Activated CD8-positive, alpha-beta memory T cell treated with anti-CD3 and anti-CD28 coated beads, Interleukin-2, amount 50 U/mL, for 24 hours (primary cell): ENCODE results near the gene GSTM2.

ENCODE experiments used
- DNase-seq: peaks from one replicate; pipeline ENCODE4 v3.0.0-alpha.2; 2020; ENCODE audit errors: extremely low read depth

Gene GSTM2

DNA sequence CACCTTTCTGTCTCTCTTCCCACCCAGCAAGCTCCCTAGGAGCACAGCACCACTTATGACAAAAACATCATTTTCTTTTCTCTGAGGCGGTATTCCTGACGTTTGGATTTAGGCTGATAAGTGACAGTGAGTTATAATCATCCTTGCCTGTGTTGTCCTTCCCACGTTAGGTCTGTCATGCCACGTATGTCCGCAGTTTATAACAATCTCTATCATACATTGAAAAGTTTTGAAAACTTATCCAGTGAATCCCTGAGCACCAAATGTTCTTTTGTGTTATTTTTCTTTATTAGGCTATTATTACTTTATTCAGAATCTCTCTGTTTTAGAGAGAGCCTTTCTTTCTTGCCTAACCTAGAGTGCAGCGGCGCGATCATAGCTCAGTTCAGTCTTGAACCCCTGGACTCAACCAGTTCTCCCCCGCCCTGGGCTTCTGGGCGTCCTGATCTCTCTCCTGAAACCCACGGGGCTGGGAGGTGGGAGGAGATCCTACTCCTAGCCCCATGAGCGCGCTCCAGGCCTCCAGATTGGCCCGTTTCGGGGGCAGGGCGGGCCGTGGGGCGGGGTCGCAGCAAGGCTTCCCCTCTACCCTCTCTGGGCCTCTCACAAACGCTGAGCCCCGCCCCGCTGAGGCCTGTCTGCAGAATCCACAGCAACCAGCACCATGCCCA is at the start of gene GSTM2:
Gene GSTM2 (plus strand): TSS at position 606 of the 671 bp plus-strand sequence. CDS start 59 bp downstream, at position 665.
- DNase-seq = peak; percentile 42

- DNase-seq = no peak
These were observed 48.9 kb upstream of the GSTM2 start for GRCh38 chr1:109618661-109619575.

GRCh38 chr1:109619576-109620400 is 48.1 kb upstream of the GSTM2 start, which contains the start of the genes AMPD2 and GNAT2:
AMPD2 (plus strand) TSS chr1:109619837; CDS start chr1:109621176, 1,339 bp downstream.
GNAT2 (minus strand) TSS chr1:109619616; CDS start chr1:109612870, 6,746 bp downstream.
- no peak for DNase-seq

- no peak for DNase-seq
These were observed 47.5 kb upstream of the GSTM2 start for GRCh38 chr1:109620401-109620791.

- DNase-seq = peak; percentile 95
These were observed 47.0 kb upstream of the GSTM2 start for GRCh38 chr1:109620841-109621286.

DNA sequence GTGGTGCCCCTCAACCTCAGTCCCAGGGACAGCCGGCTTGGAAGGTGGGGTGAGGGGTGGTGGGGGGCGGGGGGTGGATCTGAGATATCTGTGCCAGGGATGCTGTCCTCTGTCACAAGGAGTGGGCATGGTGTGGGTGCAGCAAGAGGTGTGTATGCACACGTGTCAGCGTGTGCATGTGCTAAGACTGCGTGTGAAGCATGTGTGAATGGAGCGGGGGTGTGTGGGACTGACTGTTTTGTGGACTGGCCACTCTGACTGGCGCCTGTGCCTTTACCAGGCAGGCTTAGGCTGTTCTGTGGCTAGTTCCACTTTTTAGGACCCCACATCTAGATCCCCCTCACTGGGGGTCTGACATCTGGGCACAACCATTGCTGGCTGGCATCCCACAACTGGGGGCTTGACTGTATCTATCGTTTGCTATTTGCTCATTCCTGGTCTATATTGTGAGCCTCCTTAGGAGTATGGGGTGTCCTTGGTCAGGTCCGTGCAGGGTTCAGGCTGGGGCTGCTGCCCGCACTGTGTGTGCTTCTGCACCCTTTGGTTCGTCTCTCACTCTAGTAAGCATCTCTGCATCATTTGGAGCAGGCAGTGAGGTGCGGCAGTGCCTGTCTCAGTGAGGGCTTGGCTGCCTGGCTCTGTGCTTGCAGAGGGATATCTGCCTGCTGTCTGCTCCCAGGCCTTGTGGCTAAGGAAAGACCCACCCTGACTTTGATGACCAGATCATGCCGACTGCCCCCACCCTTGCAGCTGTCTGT is 46.3 kb upstream of the GSTM2 start:
- DNase-seq = no peak

DNA sequence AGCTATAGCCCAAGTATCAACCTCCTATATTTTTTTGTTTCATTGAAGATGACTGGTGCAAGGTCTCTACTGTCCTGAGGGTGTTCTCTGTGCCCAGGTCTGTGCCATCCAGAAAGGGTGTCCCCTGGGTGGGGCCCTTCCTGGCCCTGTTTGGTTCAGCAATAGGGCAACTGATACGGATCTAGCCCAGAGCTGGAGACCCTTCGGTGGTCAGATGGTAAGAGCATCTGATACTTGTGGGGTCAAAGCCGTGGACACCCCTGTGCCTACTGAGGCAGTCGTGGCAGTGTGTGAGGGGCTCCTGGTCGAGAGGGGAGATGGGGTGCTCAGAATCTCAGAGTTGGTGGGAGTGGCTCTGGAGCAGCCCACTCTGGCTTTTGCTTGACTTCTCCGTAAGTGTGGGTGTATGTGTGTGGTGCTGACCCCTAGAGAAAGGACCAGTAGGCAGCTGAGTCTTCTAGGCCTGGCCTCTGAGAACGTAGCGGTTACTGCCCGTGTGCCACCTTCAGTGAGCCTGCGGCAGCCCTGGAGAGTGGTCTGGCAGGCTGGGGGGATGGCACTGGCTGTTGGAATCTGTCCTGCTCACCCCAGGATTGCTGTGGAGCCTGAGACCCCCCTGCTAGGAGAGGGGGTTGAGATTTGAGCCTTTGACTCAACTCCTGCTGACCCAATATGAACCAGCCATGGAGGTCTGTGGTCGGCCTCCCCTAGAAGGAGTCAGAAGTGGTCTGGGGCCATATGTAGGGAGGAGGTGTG is 45.5 kb upstream of the GSTM2 start:
- DNase-seq = no peak

- DNase-seq = no peak
These were observed 45.0 kb upstream of the GSTM2 start for GRCh38 chr1:109622895-109623294.

GRCh38 chr1:109623601-109624161 is 44.2 kb upstream of the GSTM2 start:
- DNase-seq = no peak

DNA sequence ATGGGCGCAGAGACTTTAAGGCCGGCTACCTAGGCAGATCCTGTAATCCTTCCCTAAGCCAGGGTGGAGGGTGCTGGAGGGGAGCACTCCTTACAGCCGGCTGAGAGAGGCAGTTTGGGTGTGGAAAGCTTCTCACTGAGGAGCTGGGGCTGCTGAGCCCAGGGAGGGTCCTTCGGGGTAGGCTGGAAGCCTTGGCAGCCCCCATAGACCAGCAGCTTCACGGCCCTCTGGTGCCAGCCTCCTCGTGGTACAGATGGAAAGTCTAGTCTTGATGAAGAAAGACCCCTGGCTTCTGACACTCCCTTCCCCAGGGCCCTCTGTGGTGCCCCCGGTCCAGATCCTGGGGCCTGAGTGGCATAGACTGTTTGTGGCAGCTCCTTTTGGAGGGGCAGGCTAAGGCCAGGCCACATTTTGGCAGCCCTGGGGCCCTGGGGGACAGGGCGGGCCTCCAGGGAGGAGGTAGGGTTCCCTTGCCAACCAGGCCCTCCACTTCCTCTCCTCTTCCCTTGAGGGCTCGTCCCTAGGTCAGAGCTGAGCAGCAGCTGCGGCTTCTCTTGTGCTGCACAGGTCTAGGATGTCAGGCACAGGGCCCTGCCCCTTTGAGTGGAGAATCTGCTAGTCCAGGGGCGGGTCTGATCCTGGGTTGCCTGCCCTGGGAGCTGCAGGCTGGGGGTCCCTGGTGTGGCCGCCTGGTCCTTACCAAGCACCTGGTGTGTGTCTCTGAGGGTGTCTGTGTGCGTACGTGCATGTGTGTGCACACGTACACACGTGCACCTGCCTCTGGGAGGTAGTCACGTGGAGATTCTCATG is 43.5 kb upstream of the GSTM2 start:
- no peak for DNase-seq

DNA sequence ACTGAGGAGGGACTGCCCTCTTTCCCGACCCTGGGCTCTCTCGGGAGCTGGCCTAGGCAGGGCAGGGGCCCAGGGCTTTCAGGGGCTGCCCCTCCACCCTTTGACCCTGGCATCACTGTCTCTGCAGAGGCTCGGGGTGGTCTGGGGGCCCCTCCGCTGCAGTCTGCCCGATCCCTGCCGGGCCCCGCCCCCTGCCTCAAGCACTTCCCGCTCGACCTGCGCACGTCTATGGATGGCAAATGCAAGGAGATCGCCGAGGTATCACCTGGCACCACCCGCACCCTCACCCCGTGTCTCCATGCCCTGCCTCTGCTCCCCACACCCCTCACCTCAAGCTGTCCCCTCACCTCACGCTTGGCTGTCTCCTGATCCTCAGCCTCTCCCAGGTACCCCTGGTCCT is 42.7 kb upstream of the GSTM2 start:
- DNase-seq = no peak

GRCh38 chr1:109625601-109626560 is 42.0 kb upstream of the GSTM2 start:
- DNase-seq = no peak

GRCh38 chr1:109626682-109627408 is 41.0 kb upstream of the GSTM2 start:
- DNase-seq = no peak

- no peak for DNase-seq
These were observed 40.0 kb upstream of the GSTM2 start for GRCh38 chr1:109627692-109628399.

- DNase-seq = no peak
These were observed 39.1 kb upstream of the GSTM2 start for GRCh38 chr1:109628540-109629321.
